B cell (primary cell): Measurements from ENCODE around the gene CRY2. TPM values are rescaled to one million over a fixed set of nuclear protein-coding genes. Genes with fewer than 3 reads are reported as not detected.

Source experiments
- ATAC-seq: fragments of 200-7000 bp; cut with Tn5 transposase; one replicate; pipeline ENCODE4 v1.10.0; 2021; ENCODE audit warnings: low read depth, mild to moderate bottlenecking, moderate number of reproducible peaks, moderate library complexity
- CTCF ChIA-PET: fragments of 350-600 bp; sonication (Branson Sonifier 250); formaldehyde crosslinking; loops from one replicate; lab custom pipeline; 2021; ENCODE audit warnings: antibody characterized with exemption, inconsistent platforms; lab: Charles Lee
- POLR2A ChIA-PET: fragments of 350-600 bp; sonication (Branson Sonifier 250); formaldehyde crosslinking; loops from one replicate; lab custom pipeline; 2021; ENCODE audit warnings: antibody characterized with exemption; lab: Charles Lee
- DNase-seq: peaks from one replicate; pipeline ENCODE4 v3.0.0; 2013
- H2AFZ ChIP-seq: 2 replicates; pipeline ENCODE4 v1.6.1; 2012; ENCODE audit warnings: mild to moderate bottlenecking, low read depth, low read length; ENCODE audit not compliant: insufficient read depth, poor library complexity, severe bottlenecking
- H3K27ac ChIP-seq, 2 donors: 1 replicate in 1 of 2; 2 replicates in 1 of 2; pipeline ENCODE4 v1.5.1; 2012 to 2013; ENCODE audit warnings: low read length in 2 of 2, mild to moderate bottlenecking in 2 of 2, moderate library complexity in 1 of 2
- H3K27me3 ChIP-seq, 4 experiments: fragments of 200-600 bp in 1 of 4; sonication (generic) in 1 of 4; replicated peaks in 1 of 4; 1 replicate in 2 of 4; 2 replicates in 2 of 4; pipeline versions ENCODE4 v1.6.1 to v1.7.0; 2013 to 2016; ENCODE audit warnings: low read length in 3 of 4, mild to moderate bottlenecking in 2 of 4, mixed read lengths in 1 of 4, moderate library complexity in 1 of 4; ENCODE audit not compliant: insufficient read depth in 4 of 4, control insufficient read depth in 3 of 4; ENCODE audit errors: control extremely low read depth in 1 of 4
- H3K36me3 ChIP-seq, 2 experiments: replicated peaks in 1 of 2; 1 replicate in 1 of 2; 2 replicates in 1 of 2; pipeline versions ENCODE4 v1.6.1 to v1.7.1; 2013; ENCODE audit warnings: low read length in 1 of 2; ENCODE audit not compliant: insufficient read depth in 2 of 2, control insufficient read depth in 1 of 2; ENCODE audit errors: control extremely low read depth in 1 of 2, extremely low read depth in 1 of 2
- H3K4me1 ChIP-seq, 2 donors: fragments of 200-600 bp in 1 of 2; sonication (generic) in 1 of 2; 1 replicate in 1 of 2; 2 replicates in 1 of 2; pipeline versions ENCODE4 v1.5.1 to v1.6.1; 2013 to 2017; ENCODE audit warnings: low read length in 2 of 2; ENCODE audit not compliant: control insufficient read depth in 2 of 2, insufficient read depth in 2 of 2
- H3K4me2 ChIP-seq: replicated peaks from 2 replicates; pipeline ENCODE3; 2012; ENCODE audit warnings: mild to moderate bottlenecking, low read depth, low read length; ENCODE audit not compliant: poor library complexity, severe bottlenecking
- H3K4me3 ChIP-seq, 5 experiments: fragments of 200-600 bp in 1 of 5; sonication (generic) in 1 of 5; 1 replicate in 3 of 5; 2 replicates in 2 of 5; pipeline versions ENCODE4 v1.5.1 to v1.7.0; 2011 to 2016; ENCODE audit warnings: low read length in 4 of 5, mild to moderate bottlenecking in 4 of 5, low read depth in 2 of 5, control low read depth in 1 of 5, moderate library complexity in 1 of 5; ENCODE audit not compliant: insufficient read depth in 1 of 5; ENCODE audit errors: control extremely low read depth in 1 of 5, extremely low read depth in 1 of 5
- H3K79me2 ChIP-seq: fragments of 200-600 bp; sonication (generic); one replicate; pipeline ENCODE4 v1.6.0; 2016; ENCODE audit warnings: low read length; ENCODE audit not compliant: control insufficient read depth, insufficient read depth
- H3K9ac ChIP-seq: fragments of 200-600 bp; sonication (generic); 2 replicates; pipeline ENCODE4 v1.6.1; 2017; ENCODE audit warnings: mild to moderate bottlenecking, low read length, moderate library complexity
- H3K9me3 ChIP-seq, 3 donors: one replicate each; pipeline versions ENCODE4 v1.6.1 to v1.7.1; 2013; ENCODE audit warnings: low read length in 2 of 3; ENCODE audit not compliant: control insufficient read depth in 2 of 3, insufficient read depth in 1 of 3; ENCODE audit errors: control extremely low read depth in 1 of 3
- H4K20me1 ChIP-seq: 2 replicates; pipeline ENCODE4 v1.6.0; 2012; ENCODE audit warnings: mild to moderate bottlenecking, low read length; ENCODE audit not compliant: insufficient read depth, control insufficient read depth, poor library complexity, severe bottlenecking
- H3K27ac Mint-ChIP-seq: one replicate; pipeline ENCODE4 v1.8.0; 2021; ENCODE audit warnings: mixed read lengths
- H3K27me3 Mint-ChIP-seq: one replicate; pipeline ENCODE4 v1.8.0; 2021; ENCODE audit warnings: mixed read lengths
- H3K4me1 Mint-ChIP-seq: one replicate; pipeline ENCODE4 v1.8.0; 2021; ENCODE audit warnings: mixed read lengths
- H3K4me3 Mint-ChIP-seq: one replicate; pipeline ENCODE4 v1.8.0; 2021; ENCODE audit warnings: mixed read lengths
- H3K9me3 Mint-ChIP-seq: one replicate; pipeline ENCODE4 v1.8.0; 2022; ENCODE audit warnings: mixed read lengths; ENCODE audit not compliant: insufficient read depth
- CTCF ChIP-seq: fragments of 200-600 bp; IDR thresholded peaks from one replicate; pipeline ENCODE4 v1.8.0; 2022; ENCODE audit warnings: antibody characterized with exemption, mild to moderate bottlenecking
- EZH2 ChIP-seq: IDR thresholded peaks from 2 replicates; pipeline ENCODE4 v1.6.1; 2012; ENCODE audit warnings: borderline replicate concordance, low read depth, mild to moderate bottlenecking, moderate library complexity, low read length; ENCODE audit not compliant: insufficient read depth, poor library complexity, severe bottlenecking
- WGBS: methylation state at CpG from one replicate; pipeline ENCODE4 v1.1.5; 2013; ENCODE audit warnings: missing lambda C conversion rate; ENCODE audit not compliant: insufficient coverage; 5-methylcytosine and 5-hydroxymethylcytosine counted together
- intact Hi-C: fragments of 100-400 bp; cut with micrococcal nuclease; formaldehyde crosslinking; loops from one replicate; pipeline ENCODE4 v1.10.0; 2022
- polyA plus RNA-seq: library from polyadenylated mRNA; depleted of rRNA; stranded (reverse); fragments of >200 nt; gene quantifications from 2 replicates; pipeline ENCODE4 v1.2.3, GENCODE V29; 2012
- total RNA-seq, 2 donors: library from RNA; stranded (reverse); fragments of 120-200 nt in 1 of 2; gene quantifications; 1 replicate in 1 of 2; 2 replicates in 1 of 2; pipeline versions ENCODE4 v1.2.3 to v1.2.4, GENCODE V29; 2013 to 2022

CRY2 gene
- total and polyA plus RNA-seq, 2 donors (not counting 1 experiment from before 2014, with no cell fraction given): 20.4 to 65.1 TPM

- Mint-ChIP-seq H3K27me3 (no peaks in the 10 kb centered on the region), H3K27ac (peak overlapping the region; percentile 91), H3K4me3 (peak overlapping the region; percentile 94), H3K4me1 (peaks cover 34% of the 10 kb centered on the region), H3K9me3 (no peaks in the 10 kb centered on the region)
- peak overlapping the region; percentile 71 for H3K9ac ChIP-seq
- H3K9me3 ChIP-seq: no peaks in the 10 kb centered on the region
- H3K36me3 ChIP-seq: peaks cover 0 to 2% of the 10 kb centered on the region in 2 experiments
- peaks cover 27 to 35% of the 10 kb centered on the region in 2 donors for H3K4me1 ChIP-seq
- ChIA-PET POLR2A (interaction anchor here (1.1 to 1.4 kb wide), 3 partner anchors 33 to 126 kb away, joined by 4 to 5 read pairs (median 5); partner anchors contain the start of gene CRY2), CTCF (interaction anchor here (0.8 to 3.2 kb wide), 6 partner anchors 13 to 160 kb away, joined by 3 to 11 read pairs (median 3); partner anchors contain the start of genes CRY2 and PEX16)
- TF ChIP-seq EZH2 (no peak), CTCF (no peak)
- peak overlapping the region; percentile 62 to 67 for H3K27ac ChIP-seq
- peak; percentile 29 for ATAC-seq
- H3K27me3 ChIP-seq: no peaks in the 10 kb centered on the region
- H2AFZ ChIP-seq: peak overlapping the region; percentile 94
- DNase-seq: peak; percentile 76
- WGBS: 2% methylated on average over 69 of the region's 70 CpGs
- H4K20me1 ChIP-seq: peaks cover 4% of the 10 kb centered on the region
- peak overlapping the region in 4 of 5 experiments; percentile 87 to 96 (median 93) for H3K4me3 ChIP-seq
- intact Hi-C loops: loop anchor here (1.0 to 2.0 kb wide), 2 partner anchors 32 to 543 kb away; partner anchors contain the start of gene DGKZ
- H3K4me2 ChIP-seq: peak overlapping the region; percentile 83
- peaks cover 25% of the 10 kb centered on the region for H3K79me2 ChIP-seq
These were observed 43.1 kb upstream of the CRY2 start for GRCh38 chr11:45803971-45804760.
